HG02970 (cell line): ENCODE results near the gene RFXAP.

Experiments used
- ATAC-seq: cut with Tn5 transposase; IDR thresholded peaks from one replicate; pipeline ENCODE4 v1.9.1; 2021; ENCODE audit warnings: mild to moderate bottlenecking, moderate library complexity, moderate number of reproducible peaks; ENCODE audit not compliant: unreplicated experiment, low FRiP score

RFXAP gene

DNA sequence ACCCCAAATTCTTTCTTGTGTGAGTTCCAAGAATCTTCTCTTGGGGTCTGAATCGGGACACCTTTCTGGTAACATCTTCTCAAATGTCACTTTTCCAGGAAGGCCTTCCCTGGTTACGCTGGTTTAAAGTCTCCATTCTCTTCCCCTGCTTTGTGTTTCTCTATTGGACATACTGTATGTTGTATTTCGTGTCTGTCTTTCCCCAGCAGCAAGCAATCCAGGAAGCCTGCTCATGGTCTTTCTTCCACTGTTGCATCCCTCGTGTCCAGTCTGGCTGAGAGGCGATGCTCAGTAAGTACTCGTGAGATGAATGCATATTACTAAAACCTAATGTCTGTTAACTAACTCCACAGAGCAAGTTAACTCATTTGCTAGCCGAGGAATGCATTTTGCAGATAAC is 43.7 kb downstream of the RFXAP start:
- ATAC-seq: no peak

DNA sequence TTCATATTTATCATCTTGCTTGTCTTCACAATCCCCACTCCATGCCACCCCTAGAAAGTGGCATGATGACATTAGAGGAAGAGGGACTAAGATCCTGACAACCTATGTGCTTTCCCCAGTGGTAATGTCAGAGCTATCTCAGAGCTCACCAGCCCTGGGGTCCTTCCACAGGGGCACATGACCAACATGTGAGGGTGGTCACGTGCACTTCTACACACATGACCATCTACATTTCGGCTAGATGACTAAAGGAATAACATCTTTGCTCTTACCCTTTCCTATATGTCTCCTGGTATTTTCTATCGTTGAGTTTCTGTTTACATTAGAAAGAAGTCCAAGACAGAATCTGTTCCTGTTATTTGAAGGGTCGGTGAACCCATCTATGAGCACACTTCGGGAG is 46.2 kb downstream of the RFXAP start:
- no peak for ATAC-seq

DNA sequence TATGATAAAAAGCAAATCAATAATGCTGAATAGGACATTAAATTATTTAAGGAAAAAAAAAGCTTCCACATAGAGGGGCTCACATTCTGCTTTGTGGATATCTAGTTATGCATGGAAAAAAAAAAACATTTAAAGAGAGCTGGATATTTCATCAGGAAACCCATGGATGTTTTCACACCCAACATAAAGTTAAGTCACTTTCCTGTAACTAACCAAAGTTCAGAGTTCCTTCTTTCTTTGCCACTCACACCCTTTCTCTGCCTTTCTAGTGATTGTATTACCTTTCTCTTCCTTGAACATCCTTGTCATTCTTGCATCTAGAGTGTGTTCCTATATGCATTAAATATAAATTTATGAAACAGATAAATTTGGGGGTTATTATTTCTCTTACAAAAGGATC is 47.2 kb downstream of the RFXAP start:
- ATAC-seq: no peak

DNA sequence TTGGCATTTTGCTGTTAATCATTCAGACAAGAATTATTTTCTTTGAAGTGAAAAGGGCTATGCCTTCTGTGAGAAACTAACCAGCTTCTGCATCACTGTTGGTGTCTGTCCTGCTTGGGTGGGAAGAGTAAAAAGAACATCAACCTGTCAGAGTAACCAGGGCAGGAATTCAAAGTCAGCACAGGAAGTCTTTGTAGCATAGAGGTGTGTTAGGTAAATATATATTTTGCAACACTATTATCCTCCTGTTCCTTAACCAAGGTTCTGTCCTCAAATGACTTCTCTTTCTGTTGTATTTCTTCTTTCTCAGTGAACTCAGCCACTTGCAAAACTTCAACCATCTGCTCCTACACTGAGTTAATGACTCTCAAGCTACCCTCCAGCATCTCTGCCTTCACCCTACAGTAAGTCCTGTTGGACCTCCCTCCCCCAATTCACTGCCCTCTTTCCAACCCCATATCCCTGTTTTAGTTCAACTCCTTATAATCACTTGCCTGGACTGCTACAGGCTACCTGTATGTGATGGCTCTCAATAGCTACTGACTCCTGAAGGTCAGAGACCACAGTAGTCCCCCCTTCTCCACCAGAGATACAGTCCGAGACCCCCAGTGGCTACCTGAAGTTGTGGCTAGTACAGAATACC is 51.1 kb downstream of the RFXAP start:
- no peak for ATAC-seq

DNA sequence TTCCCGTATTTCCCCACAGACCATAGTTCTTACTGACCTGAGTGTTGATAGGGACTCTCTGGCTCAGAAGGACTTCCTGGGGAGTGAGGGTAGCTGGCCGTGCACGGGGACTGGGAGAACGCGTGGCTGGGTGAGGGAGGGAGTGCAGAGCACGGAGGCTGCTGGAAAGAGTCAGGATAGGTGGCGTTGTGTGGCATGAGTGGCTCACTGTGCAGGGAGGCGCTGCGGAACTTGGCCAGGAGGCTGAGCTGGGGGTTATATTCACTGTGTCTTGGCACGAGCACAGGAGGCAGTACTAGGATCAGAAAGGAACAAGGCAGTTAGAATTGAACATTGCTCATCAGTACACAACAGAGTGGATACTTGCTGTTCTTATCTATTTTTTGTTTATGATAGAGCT is 53.6 kb downstream of the RFXAP start:
- no peak for ATAC-seq

DNA sequence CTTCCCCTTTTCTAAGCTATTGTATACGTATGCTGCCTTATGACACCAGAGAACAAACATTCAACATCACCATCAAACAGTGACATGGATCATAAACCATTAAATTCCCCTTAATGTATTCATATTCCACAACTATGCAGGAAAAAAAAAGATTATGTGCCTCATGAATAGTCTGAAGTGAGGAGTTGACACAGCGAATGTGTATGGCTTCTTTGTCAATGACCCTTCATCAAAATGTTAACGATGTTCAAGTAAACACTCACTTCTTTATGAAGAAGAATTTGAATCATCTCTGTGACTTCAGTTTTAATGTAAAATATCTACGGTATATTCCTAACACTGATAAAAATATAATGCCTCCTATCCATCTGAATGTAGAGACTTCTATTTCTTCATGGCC is 56.4 kb downstream of the RFXAP start:
- no peak for ATAC-seq

DNA sequence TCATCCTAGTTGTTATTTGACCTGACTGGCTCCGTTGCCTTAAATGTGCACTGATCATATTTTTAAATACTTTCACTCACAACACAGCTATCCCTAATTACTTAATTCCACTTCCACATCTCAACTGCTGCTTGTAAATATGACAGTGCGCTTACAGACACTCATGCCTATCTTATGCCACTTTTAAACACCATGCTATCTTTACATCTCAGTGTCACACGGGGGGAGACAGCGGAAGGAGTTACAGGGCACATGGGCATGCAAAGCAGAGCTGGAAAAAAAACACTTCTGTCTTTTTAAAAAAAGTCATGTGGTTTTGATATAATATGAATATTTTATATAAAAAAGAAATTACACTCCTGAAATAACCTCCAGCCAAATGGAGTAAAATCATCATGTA is 56.9 kb downstream of the RFXAP start:
- ATAC-seq: no peak
